ENCODE data around the gene MEIS1. TPM values are rescaled to one million over a fixed set of nuclear protein-coding genes. Genes with fewer than 3 reads are reported as not detected.

MEIS1 gene
- total RNA-seq, 3 donors from 2014 or later (not counting 1 experiment from before 2014, with no cell fraction given): 2.0 to 5.4 (median 3.6) TPM

DNA sequence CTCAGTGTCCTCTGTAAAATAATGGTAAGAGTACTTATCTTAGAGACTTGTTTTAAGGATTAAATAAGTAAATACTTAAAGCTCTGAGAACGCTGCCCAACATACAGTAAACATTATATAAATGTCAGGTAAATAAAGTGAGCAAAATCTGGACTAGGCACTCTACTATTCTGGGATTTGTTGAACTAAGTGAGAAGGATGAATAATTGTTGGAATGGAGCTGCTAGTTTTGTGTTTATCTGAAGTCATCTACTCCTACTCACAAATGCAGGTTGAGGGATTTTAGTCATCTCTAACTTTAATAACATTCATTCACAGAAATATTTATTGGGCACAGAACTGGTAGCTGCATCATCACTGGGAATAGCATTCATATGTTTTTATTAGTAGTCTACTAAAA is 103.4 kb downstream of the MEIS1 start:
- intact Hi-C loops (cut with micrococcal nuclease): no loop called here
- H3K27ac ChIP-seq (ENCODE audit: low read length): no peak overlapping the region
- no peak overlapping the region for H3K4me3 ChIP-seq (ENCODE audit: low read length)
- ATAC-seq: no peak
- no peaks in the 10 kb centered on the region for H3K4me1 ChIP-seq (ENCODE audit: control insufficient read depth, insufficient read depth, low read length)
- Mint-ChIP-seq H3K27me3 (ENCODE audit: low read depth in 2 of 2) (no peaks in the 10 kb centered on the region), H3K27ac (no peak overlapping the region), H3K4me1 (no peaks in the 10 kb centered on the region), H3K36me3 (no peaks in the 10 kb centered on the region), H3K9me3 (no peaks in the 10 kb centered on the region), H3K4me3 (no peak overlapping the region)
- H3K27me3 ChIP-seq (ENCODE audit: control insufficient read depth, insufficient read depth, low read length): no peaks in the 10 kb centered on the region
- H3K36me3 ChIP-seq (ENCODE audit: control insufficient read depth, insufficient read depth, low read length): no peaks in the 10 kb centered on the region
- TF ChIP-seq, protein P1, sequence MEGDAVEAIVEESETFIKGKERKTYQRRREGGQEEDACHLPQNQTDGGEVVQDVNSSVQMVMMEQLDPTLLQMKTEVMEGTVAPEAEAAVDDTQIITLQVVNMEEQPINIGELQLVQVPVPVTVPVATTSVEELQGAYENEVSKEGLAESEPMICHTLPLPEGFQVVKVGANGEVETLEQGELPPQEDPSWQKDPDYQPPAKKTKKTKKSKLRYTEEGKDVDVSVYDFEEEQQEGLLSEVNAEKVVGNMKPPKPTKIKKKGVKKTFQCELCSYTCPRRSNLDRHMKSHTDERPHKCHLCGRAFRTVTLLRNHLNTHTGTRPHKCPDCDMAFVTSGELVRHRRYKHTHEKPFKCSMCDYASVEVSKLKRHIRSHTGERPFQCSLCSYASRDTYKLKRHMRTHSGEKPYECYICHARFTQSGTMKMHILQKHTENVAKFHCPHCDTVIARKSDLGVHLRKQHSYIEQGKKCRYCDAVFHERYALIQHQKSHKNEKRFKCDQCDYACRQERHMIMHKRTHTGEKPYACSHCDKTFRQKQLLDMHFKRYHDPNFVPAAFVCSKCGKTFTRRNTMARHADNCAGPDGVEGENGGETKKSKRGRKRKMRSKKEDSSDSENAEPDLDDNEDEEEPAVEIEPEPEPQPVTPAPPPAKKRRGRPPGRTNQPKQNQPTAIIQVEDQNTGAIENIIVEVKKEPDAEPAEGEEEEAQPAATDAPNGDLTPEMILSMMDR (IDR thresholded peaks at IDR 0.05): no peak
- H3K9me3 ChIP-seq (ENCODE audit: control insufficient read depth, insufficient read depth, low read length): no peaks in the 10 kb centered on the region
- DNase-seq: no peak
- no CpG with 5 or more reads among the region's 1 CpG for WGBS (ENCODE audit: insufficient coverage)

DNA sequence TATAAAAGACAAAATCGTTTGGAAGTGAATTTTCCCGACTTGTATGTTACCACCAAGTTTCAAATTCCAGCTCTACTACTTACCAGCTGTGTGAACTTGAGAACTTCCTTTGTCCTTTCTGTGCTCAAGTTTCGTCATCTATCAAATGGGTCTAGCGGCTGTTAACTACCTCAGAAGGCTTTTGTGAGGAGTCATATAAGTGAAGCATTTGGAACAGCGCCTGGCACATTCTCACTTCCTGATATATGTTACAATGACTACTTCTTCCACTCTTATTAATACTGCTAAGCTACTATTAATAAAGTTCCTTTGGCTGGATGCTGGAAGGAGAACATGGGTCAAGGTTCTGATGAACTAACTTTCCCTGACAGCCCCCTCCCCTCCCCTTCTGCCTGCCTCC is 104.5 kb downstream of the MEIS1 start:
- no peaks in the 10 kb centered on the region for H3K9me3 Mint-ChIP-seq
- no peaks in the 10 kb centered on the region for H3K27me3 ChIP-seq (ENCODE audit: control insufficient read depth, insufficient read depth, low read length)
- H3K4me3 ChIP-seq (ENCODE audit: low read length): no peak overlapping the region
- no peak for DNase-seq
- 93% methylated on average over 4 of the region's 5 CpGs for WGBS (ENCODE audit: insufficient coverage)
- no peaks in the 10 kb centered on the region for H3K4me1 ChIP-seq (ENCODE audit: control insufficient read depth, insufficient read depth, low read length)
- no peak overlapping the region for H3K27ac ChIP-seq (ENCODE audit: low read length)
- no peaks in the 10 kb centered on the region for H3K27me3 Mint-ChIP-seq (ENCODE audit: low read depth in 2 of 2)
- H3K4me3 Mint-ChIP-seq: no peak overlapping the region
- intact Hi-C loops (cut with micrococcal nuclease): no loop called here
- no peaks in the 10 kb centered on the region for H3K4me1 Mint-ChIP-seq
- no peaks in the 10 kb centered on the region for H3K9me3 ChIP-seq (ENCODE audit: control insufficient read depth, insufficient read depth, low read length)
- H3K27ac Mint-ChIP-seq: no peak overlapping the region
- no peaks in the 10 kb centered on the region for H3K36me3 Mint-ChIP-seq
- no peaks in the 10 kb centered on the region for H3K36me3 ChIP-seq (ENCODE audit: control insufficient read depth, insufficient read depth, low read length)
- no peak for ATAC-seq
- TF ChIP-seq, protein P1 (IDR thresholded peaks at IDR 0.05): no peak

DNA sequence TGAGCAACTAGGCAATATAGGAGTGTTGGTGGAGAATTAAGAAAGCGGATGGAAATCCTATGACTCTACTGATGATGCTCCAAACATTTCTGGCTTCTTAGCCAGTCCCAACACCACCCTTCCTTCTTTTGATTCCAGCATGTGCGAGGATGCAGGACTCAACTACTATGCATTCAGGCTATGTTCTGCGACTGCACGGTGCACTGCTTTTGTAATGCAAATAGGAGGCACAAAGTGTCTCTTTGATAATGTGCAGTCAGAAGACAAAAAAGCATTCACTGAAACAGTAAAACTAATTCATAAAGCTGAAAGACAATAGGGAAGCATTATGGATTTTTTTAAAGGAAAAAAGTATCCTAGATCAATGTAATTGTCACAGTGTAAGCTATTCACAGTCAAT is 106.7 kb downstream of the MEIS1 start:
- intact Hi-C loops (cut with micrococcal nuclease): no loop called here
- H3K27ac Mint-ChIP-seq: no peak overlapping the region
- H3K4me1 ChIP-seq (ENCODE audit: control insufficient read depth, insufficient read depth, low read length): no peaks in the 10 kb centered on the region
- ATAC-seq (no peak), DNase-seq (no peak)
- no peaks in the 10 kb centered on the region for H3K27me3 Mint-ChIP-seq (ENCODE audit: low read depth in 2 of 2)
- no peaks in the 10 kb centered on the region for H3K27me3 ChIP-seq (ENCODE audit: control insufficient read depth, insufficient read depth, low read length)
- H3K36me3 ChIP-seq (ENCODE audit: control insufficient read depth, insufficient read depth, low read length): no peaks in the 10 kb centered on the region
- no peaks in the 10 kb centered on the region for H3K9me3 ChIP-seq (ENCODE audit: control insufficient read depth, insufficient read depth, low read length)
- H3K4me3 Mint-ChIP-seq: no peak overlapping the region
- no peak overlapping the region for H3K4me3 ChIP-seq (ENCODE audit: low read length)
- WGBS (ENCODE audit: insufficient coverage): 98% methylated on average over 4 of the region's 4 CpGs
- H3K4me1 Mint-ChIP-seq: no peaks in the 10 kb centered on the region
- no peaks in the 10 kb centered on the region for H3K36me3 Mint-ChIP-seq
- H3K9me3 Mint-ChIP-seq: no peaks in the 10 kb centered on the region
- no peak overlapping the region for H3K27ac ChIP-seq (ENCODE audit: low read length)
- TF ChIP-seq, protein P1 (IDR thresholded peaks at IDR 0.05): no peak

DNA sequence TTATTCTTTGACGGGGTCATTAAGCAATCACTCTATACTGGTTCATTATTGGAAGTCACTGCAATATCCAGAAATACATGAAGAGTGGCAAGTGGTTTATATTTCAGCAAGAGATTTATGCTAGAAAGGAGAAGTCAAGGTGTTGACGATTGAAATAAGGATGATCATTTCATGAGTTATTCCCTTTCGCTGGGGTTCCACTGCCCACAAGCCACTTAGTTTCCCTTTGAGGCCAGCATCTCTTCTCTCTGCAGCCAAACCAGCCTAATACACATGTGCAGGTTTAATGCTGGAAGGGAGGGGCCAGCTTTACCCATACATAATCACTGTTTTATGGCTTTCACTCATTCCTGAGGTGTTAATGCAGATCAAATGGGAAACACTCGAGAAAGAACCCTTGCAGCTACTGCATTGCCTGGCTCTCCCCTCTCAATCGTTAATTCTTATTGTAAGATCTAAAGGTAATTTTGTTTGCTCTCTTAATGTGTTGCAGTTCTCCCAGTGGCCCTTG is 108.4 kb downstream of the MEIS1 start:
- DNase-seq (no peak), ATAC-seq (no peak)
- no peaks in the 10 kb centered on the region for H3K9me3 ChIP-seq (ENCODE audit: control insufficient read depth, insufficient read depth, low read length)
- Mint-ChIP-seq H3K36me3 (no peaks in the 10 kb centered on the region), H3K27me3 (ENCODE audit: low read depth in 2 of 2) (no peaks in the 10 kb centered on the region), H3K4me1 (no peaks in the 10 kb centered on the region), H3K4me3 (no peak overlapping the region), H3K27ac (no peak overlapping the region), H3K9me3 (no peaks in the 10 kb centered on the region)
- 33% methylated on average over 3 of the region's 5 CpGs for WGBS (ENCODE audit: insufficient coverage)
- H3K27me3 ChIP-seq (ENCODE audit: control insufficient read depth, insufficient read depth, low read length): no peaks in the 10 kb centered on the region
- H3K4me1 ChIP-seq (ENCODE audit: control insufficient read depth, insufficient read depth, low read length): no peaks in the 10 kb centered on the region
- TF ChIP-seq, protein P1 (IDR thresholded peaks at IDR 0.05): no peak
- H3K36me3 ChIP-seq (ENCODE audit: control insufficient read depth, insufficient read depth, low read length): no peaks in the 10 kb centered on the region
- intact Hi-C loops (cut with micrococcal nuclease): no loop called here
- no peak overlapping the region for H3K4me3 ChIP-seq (ENCODE audit: low read length)
- H3K27ac ChIP-seq (ENCODE audit: low read length): no peak overlapping the region

Measured in natural killer cell (primary cell).